ENCODE measurements around the gene RAC3. TPM values are rescaled to one million over a fixed set of nuclear protein-coding genes. Genes with fewer than 3 reads are reported as not detected.

Gene RAC3
- total and polyA plus RNA-seq, 9 of the 15 experiments (the other 6 are each of a cell fraction or from before 2014, with no cell fraction given): 0.23 to 292 (median 118) TPM

DNA sequence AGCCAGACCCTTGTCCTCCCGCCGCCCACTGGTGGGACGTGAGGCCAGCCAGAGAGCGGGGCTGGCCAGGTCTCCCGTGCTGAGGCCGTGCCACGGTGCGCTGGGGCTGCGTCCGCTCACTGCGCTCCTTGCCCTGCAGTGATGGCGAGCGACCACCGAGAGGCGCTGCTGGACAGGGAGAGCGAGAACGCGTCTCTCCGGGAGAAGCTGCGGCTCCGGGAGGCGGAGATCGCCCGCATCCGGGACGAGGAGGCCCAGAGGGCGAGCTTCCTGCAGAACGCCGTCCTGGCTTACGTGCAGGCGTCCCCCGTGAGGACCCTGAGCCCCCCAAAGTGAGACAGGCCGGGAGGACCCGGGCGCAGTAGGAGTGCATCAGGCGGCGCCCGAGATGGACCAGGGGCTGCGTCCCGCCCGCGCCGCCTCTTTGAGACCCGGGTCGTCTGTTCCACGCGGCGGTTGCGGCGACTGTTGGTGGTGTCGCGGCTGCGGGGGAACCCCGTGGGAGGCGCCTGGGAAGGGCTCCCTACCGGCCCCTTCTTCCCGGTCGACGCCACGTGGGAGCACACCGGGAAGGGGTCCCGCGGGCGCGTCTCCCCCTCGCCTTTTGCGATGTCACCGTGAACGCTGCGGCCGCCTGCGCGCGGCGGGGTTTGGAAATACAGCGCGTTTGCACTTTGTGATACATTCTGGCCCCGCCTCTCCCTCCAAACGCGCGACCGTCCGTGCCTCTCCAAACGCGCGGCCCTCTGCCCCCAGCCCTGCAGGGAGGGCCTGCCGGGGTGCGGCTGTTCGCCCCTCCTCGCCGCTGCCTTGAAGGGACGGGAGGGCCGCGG is 792 bp upstream of the RAC3 start (continued):
- TF ChIP-seq, protein P1, sequence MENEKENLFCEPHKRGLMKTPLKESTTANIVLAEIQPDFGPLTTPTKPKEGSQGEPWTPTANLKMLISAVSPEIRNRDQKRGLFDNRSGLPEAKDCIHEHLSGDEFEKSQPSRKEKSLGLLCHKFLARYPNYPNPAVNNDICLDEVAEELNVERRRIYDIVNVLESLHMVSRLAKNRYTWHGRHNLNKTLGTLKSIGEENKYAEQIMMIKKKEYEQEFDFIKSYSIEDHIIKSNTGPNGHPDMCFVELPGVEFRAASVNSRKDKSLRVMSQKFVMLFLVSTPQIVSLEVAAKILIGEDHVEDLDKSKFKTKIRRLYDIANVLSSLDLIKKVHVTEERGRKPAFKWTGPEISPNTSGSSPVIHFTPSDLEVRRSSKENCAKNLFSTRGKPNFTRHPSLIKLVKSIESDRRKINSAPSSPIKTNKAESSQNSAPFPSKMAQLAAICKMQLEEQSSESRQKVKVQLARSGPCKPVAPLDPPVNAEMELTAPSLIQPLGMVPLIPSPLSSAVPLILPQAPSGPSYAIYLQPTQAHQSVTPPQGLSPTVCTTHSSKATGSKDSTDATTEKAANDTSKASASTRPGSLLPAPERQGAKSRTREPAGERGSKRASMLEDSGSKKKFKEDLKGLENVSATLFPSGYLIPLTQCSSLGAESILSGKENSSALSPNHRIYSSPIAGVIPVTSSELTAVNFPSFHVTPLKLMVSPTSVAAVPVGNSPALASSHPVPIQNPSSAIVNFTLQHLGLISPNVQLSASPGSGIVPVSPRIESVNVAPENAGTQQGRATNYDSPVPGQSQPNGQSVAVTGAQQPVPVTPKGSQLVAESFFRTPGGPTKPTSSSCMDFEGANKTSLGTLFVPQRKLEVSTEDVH (IDR thresholded peaks at IDR 0.05; ENCODE audit: low read depth, partially characterized antibody): no peak
- TF ChIP-seq NFYB (IDR thresholded peaks at IDR 0.05; ENCODE audit: extremely low read depth, insufficient read length): no peak
- TF ChIP-seq MXI1 (IDR thresholded peaks at IDR 0.05; ENCODE audit: low read depth, low read length): no peak
- TF ChIP-seq, protein P2, sequence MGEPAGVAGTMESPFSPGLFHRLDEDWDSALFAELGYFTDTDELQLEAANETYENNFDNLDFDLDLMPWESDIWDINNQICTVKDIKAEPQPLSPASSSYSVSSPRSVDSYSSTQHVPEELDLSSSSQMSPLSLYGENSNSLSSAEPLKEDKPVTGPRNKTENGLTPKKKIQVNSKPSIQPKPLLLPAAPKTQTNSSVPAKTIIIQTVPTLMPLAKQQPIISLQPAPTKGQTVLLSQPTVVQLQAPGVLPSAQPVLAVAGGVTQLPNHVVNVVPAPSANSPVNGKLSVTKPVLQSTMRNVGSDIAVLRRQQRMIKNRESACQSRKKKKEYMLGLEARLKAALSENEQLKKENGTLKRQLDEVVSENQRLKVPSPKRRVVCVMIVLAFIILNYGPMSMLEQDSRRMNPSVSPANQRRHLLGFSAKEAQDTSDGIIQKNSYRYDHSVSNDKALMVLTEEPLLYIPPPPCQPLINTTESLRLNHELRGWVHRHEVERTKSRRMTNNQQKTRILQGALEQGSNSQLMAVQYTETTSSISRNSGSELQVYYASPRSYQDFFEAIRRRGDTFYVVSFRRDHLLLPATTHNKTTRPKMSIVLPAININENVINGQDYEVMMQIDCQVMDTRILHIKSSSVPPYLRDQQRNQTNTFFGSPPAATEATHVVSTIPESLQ (CRISPR knock-in tag; IDR thresholded peaks at IDR 0.05): 0 out of 2 replicates have a peak, but pooled peaks have one; percentile 86
- TF ChIP-seq ZNF239 (CRISPR knock-in tag; IDR thresholded peaks at IDR 0.05): no peak
- TF ChIP-seq, protein P3, sequence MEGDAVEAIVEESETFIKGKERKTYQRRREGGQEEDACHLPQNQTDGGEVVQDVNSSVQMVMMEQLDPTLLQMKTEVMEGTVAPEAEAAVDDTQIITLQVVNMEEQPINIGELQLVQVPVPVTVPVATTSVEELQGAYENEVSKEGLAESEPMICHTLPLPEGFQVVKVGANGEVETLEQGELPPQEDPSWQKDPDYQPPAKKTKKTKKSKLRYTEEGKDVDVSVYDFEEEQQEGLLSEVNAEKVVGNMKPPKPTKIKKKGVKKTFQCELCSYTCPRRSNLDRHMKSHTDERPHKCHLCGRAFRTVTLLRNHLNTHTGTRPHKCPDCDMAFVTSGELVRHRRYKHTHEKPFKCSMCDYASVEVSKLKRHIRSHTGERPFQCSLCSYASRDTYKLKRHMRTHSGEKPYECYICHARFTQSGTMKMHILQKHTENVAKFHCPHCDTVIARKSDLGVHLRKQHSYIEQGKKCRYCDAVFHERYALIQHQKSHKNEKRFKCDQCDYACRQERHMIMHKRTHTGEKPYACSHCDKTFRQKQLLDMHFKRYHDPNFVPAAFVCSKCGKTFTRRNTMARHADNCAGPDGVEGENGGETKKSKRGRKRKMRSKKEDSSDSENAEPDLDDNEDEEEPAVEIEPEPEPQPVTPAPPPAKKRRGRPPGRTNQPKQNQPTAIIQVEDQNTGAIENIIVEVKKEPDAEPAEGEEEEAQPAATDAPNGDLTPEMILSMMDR (IDR thresholded peaks at IDR 0.05 in 2 of 3, conservative IDR thresholded peaks at IDR 0.05 in 1 of 3; ENCODE audit: insufficient read depth in 2 of 3, low read depth in 1 of 3, low read length in 3 of 3): peak; percentile 90 to 95 (median 94)
- TF ChIP-seq, protein P4, sequence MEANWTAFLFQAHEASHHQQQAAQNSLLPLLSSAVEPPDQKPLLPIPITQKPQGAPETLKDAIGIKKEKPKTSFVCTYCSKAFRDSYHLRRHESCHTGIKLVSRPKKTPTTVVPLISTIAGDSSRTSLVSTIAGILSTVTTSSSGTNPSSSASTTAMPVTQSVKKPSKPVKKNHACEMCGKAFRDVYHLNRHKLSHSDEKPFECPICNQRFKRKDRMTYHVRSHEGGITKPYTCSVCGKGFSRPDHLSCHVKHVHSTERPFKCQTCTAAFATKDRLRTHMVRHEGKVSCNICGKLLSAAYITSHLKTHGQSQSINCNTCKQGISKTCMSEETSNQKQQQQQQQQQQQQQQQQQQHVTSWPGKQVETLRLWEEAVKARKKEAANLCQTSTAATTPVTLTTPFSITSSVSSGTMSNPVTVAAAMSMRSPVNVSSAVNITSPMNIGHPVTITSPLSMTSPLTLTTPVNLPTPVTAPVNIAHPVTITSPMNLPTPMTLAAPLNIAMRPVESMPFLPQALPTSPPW (CRISPR knock-in tag; IDR thresholded peaks at IDR 0.05): no peak
- no peak for TF ChIP-seq ZNF354B (CRISPR knock-in tag; IDR thresholded peaks at IDR 0.05)
- no peak for TF ChIP-seq CBFA2T3 (IDR thresholded peaks at IDR 0.05)
- TF ChIP-seq, protein P5, sequence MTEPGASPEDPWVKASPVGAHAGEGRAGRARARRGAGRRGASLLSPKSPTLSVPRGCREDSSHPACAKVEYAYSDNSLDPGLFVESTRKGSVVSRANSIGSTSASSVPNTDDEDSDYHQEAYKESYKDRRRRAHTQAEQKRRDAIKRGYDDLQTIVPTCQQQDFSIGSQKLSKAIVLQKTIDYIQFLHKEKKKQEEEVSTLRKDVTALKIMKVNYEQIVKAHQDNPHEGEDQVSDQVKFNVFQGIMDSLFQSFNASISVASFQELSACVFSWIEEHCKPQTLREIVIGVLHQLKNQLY (CRISPR knock-in tag; conservative IDR thresholded peaks at IDR 0.05): no peak
- TF ChIP-seq PML (IDR thresholded peaks at IDR 0.05; ENCODE audit: low read length): no peak
- TF ChIP-seq SRSF9 (IDR thresholded peaks at IDR 0.05; ENCODE audit: borderline replicate concordance, low read depth, low read length): no peak
- TF ChIP-seq SIN3A (IDR thresholded peaks at IDR 0.05; ENCODE audit: borderline replicate concordance in 2 of 2, control insufficient read depth in 1 of 2, low read depth in 2 of 2, low read length in 2 of 2): peak in 1 of 2 experiments; percentile 6; a peak in 1 of 4 replicates
- TF ChIP-seq SIX5 (IDR thresholded peaks at IDR 0.05; ENCODE audit: borderline replicate concordance in 1 of 2, insufficient read depth in 1 of 2, low read depth in 1 of 2, low read length in 2 of 2): no peak
- no peak for TF ChIP-seq ELF2 (CRISPR knock-in tag; IDR thresholded peaks at IDR 0.05)
- TF ChIP-seq TEAD2 (tag; IDR thresholded peaks at IDR 0.05): no peak
- TF ChIP-seq, protein P6, sequence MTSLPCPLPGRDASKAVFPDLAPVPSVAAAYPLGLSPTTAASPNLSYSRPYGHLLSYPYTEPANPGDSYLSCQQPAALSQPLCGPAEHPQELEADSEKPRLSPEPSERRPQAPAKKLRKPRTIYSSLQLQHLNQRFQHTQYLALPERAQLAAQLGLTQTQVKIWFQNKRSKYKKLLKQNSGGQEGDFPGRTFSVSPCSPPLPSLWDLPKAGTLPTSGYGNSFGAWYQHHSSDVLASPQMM (CRISPR knock-in tag; IDR thresholded peaks at IDR 0.05): no peak

All from K562 (cell line).